Peyer's patch (tissue), 4 donors: ENCODE data around the gene MTFP1. TPM values are rescaled to one million over a fixed set of nuclear protein-coding genes. Genes with fewer than 3 reads are reported as not detected.

Experiments used
- DNase-seq, 3 donors: peaks; one replicate each; pipeline ENCODE4 v3.0.0-alpha.2; 2017 to 2019
- H3K27ac ChIP-seq, 4 donors: fragments of 200-600 bp; sonication (generic); one replicate each; pipeline ENCODE4 v1.5.1; 2016 to 2019
- H3K27me3 ChIP-seq, 2 donors: fragments of 200-600 bp; sonication (generic); one replicate each; pipeline ENCODE4 v1.5.1; 2019
- H3K36me3 ChIP-seq, 3 donors: fragments of 200-600 bp; sonication (generic); one replicate each; pipeline ENCODE4 v1.5.1; 2016 to 2019
- H3K4me1 ChIP-seq, 4 donors: fragments of 200-600 bp; sonication (generic); one replicate each; pipeline ENCODE4 v1.5.1; 2016 to 2019
- H3K4me3 ChIP-seq, 4 donors: fragments of 200-600 bp; sonication (generic); 1 replicate in 3 of 4; 2 replicates in 1 of 4; pipeline ENCODE4 v1.5.1; 2016 to 2019; ENCODE audit warnings: mild to moderate bottlenecking in 1 of 4
- H3K9me3 ChIP-seq, 4 donors: fragments of 200-600 bp; sonication (generic); one replicate each; pipeline ENCODE4 v1.5.1; 2016 to 2019; ENCODE audit warnings: mild to moderate bottlenecking in 1 of 4
- CTCF ChIP-seq, 6 experiments: fragments of 450-650 bp in 4 of 6; fragments of 200-600 bp in 2 of 6; sonication (generic) in 1 of 6; IDR thresholded peaks; one replicate each; pipeline ENCODE4 v1.5.1; 2017 to 2019; ENCODE audit warnings: antibody characterized with exemption in 6 of 6, mild to moderate bottlenecking in 3 of 6, moderate library complexity in 1 of 6
- POLR2A ChIP-seq, 2 donors: fragments of 450-650 bp; IDR thresholded peaks; one replicate each; pipeline ENCODE4 v1.5.1; 2017; ENCODE audit warnings: antibody characterized with exemption in 2 of 2, mild to moderate bottlenecking in 2 of 2, moderate library complexity in 2 of 2
- total RNA-seq, 4 donors: library from RNA; depleted of rRNA; stranded (reverse); fragments of >200 nt; gene quantifications; one replicate each; pipeline ENCODE4 v1.1.0, GENCODE V29; 2016

The MTFP1 gene
- total RNA-seq, 4 donors from 2014 or later, result 12.4 to 24.7 (median 19.2) TPM

DNA sequence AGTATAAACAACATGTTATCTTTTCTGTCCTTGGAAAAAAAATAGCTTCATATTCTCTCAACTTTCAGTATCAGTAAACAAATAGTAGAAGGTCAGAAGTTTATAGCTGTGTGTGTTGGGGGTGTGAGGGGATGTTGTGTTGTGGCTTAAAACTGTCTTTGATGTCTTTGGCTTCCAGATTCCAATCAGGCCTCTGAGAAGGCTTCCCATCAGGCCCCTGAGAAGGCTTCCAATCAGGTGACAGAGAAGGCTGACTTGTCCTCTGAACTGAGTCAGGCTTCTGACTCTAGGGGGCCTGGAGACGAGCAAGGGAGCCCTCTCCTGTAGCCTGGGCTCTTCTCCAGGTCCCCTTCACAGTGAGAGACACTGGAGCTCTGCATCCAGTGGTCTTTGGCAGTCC lies 9.3 kb downstream of the MTFP1 start:
- Histone ChIP-seq H3K4me1 (peaks cover 0 to 5% (median 0%) of the 10 kb centered on the region in 4 donors), H3K27me3 (no peaks in the 10 kb centered on the region), H3K36me3 (no peaks in the 10 kb centered on the region), H3K9me3 (peaks cover 0 to 3% (median 0%) of the 10 kb centered on the region in 4 donors), H3K4me3 (no peak overlapping the region), H3K27ac (peak overlapping the region in 2 of 4 donors; percentile 43 to 61)
- no peak for DNase-seq
- TF ChIP-seq CTCF (IDR thresholded peaks at IDR 0.05) (no peak), POLR2A (IDR thresholded peaks at IDR 0.05) (no peak)

DNA sequence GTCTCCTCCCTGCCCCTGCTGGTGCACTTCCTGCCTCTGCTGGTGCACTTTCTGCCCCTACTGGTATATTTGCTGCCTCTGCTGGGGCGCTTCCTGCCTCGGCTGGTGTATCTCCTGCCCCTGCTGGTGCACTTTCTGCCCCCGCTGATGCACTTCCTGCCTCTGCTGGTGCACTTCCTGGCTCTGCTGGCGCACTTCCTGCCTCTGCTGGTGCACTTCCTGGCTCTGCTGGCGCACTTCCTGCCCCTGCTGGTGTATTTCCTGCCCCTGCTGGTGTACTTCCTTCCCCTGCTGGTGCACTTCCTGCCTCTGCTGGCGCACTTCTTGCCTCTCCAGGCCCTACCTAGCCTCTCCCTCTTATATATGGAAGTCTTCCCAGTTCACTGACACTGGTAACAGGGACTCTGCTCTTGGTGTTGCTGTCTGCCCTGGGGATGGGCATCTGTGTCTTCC lies 10.1 kb downstream of the MTFP1 start:
- Histone ChIP-seq H3K4me3 (peak overlapping the region in 1 of 4 donors; percentile 2), H3K36me3 (no peaks in the 10 kb centered on the region), H3K27ac (peak overlapping the region; percentile 32 to 61 (median 52)), H3K9me3 (peaks cover 0 to 3% (median 0%) of the 10 kb centered on the region in 4 donors), H3K4me1 (peaks cover 0 to 5% (median 0%) of the 10 kb centered on the region in 4 donors), H3K27me3 (no peaks in the 10 kb centered on the region)
- no peak for TF ChIP-seq POLR2A (IDR thresholded peaks at IDR 0.05)
- TF ChIP-seq CTCF (IDR thresholded peaks at IDR 0.05), result peak in 4 of 6 experiments; percentile 28 to 36 (median 32)
- DNase-seq, result peak in 2 of 3 donors; percentile 80 to 93

DNA sequence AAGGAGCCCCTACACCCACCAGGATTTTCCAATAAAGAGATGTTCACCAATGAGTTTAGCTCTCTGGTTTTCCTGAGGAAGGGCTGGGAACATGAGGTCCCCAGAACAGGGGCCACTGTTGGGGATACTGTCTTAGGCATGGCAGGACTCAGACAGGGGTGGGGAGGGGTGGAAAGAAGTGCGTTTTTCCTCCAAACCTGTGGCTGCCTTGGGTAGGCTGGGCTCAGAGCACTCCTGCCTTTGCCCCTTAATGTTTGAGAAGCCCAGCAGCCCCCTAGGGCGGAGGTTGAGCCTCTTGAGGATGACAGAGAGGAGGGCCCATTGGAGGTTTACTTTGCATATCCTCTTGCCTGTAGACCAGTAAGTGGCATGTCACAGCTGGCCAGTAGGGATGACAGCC lies 10.6 kb downstream of the MTFP1 start:
- TF ChIP-seq CTCF (IDR thresholded peaks at IDR 0.05) (no peak), POLR2A (IDR thresholded peaks at IDR 0.05) (no peak)
- Histone ChIP-seq H3K27ac (peak overlapping the region; percentile 32 to 61 (median 52)), H3K9me3 (peaks cover 0 to 3% (median 0%) of the 10 kb centered on the region in 4 donors)

DNA sequence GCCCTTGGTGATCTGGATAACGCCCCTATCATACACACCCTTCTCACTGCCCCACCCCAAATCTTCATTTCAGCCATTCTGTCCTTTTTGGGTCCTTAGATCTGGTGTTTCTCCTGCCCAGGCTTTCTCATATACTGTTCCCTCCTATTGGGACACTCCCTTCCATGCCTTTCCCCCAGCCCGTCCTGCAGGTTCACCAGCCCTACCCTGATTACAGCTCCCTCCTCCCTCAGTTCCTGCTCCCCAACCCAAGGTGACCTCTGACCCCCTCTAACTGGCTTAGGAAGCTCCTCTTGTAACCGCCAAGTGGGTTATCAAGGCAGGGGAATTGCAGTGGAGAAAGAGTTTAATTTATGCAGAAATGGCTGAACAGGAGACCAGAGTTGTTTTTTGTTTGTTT lies 13.0 kb downstream of the MTFP1 start:
- DNase-seq, result no peak
- TF ChIP-seq POLR2A (IDR thresholded peaks at IDR 0.05) (no peak), CTCF (IDR thresholded peaks at IDR 0.05) (no peak)

More for the DNA sequence above, 10.6 kb downstream of the MTFP1 start:
- peaks cover 0 to 5% (median 0%) of the 10 kb centered on the region in 4 donors for H3K4me1 ChIP-seq
- no peak for DNase-seq
- no peaks in the 10 kb centered on the region for H3K27me3 ChIP-seq
- no peaks in the 10 kb centered on the region for H3K36me3 ChIP-seq
- H3K4me3 ChIP-seq, result peak overlapping the region in 1 of 4 donors; percentile 2

GRCh38 chr22:30439226-30439625 lies 13.7 kb downstream of the MTFP1 start:
- Histone ChIP-seq H3K4me1 (peaks cover 0 to 5% (median 0%) of the 10 kb centered on the region in 4 donors), H3K36me3 (no peaks in the 10 kb centered on the region), H3K27me3 (no peaks in the 10 kb centered on the region), H3K27ac (no peak overlapping the region), H3K4me3 (no peak overlapping the region), H3K9me3 (peaks cover 0 to 3% (median 0%) of the 10 kb centered on the region in 4 donors)
- no peak for TF ChIP-seq POLR2A (IDR thresholded peaks at IDR 0.05)
- no peak for TF ChIP-seq CTCF (IDR thresholded peaks at IDR 0.05)
- peak in 1 of 3 donors; percentile 19 for DNase-seq

More for the DNA sequence above, 13.0 kb downstream of the MTFP1 start:
- Histone ChIP-seq H3K4me1 (peaks cover 0 to 5% (median 0%) of the 10 kb centered on the region in 4 donors), H3K36me3 (no peaks in the 10 kb centered on the region), H3K9me3 (peaks cover 0 to 3% (median 0%) of the 10 kb centered on the region in 4 donors), H3K4me3 (no peak overlapping the region), H3K27ac (no peak overlapping the region), H3K27me3 (no peaks in the 10 kb centered on the region)
